Measurements from ENCODE around the gene TACC2. TPM values are rescaled to one million over a fixed set of nuclear protein-coding genes. Genes with fewer than 3 reads are reported as not detected.

TACC2 gene
- total RNA-seq, 1 donor from 2014 or later = 76.4 TPM

- Histone ChIP-seq H3K4me3 (no peak overlapping the region), H3K27me3 (no peaks in the 10 kb centered on the region), H3K4me1 (no peaks in the 10 kb centered on the region), H3K36me3 (peaks cover 0 to 30% of the 10 kb centered on the region in 2 donors), H3K27ac (no peak overlapping the region), H3K9me3 (no peaks in the 10 kb centered on the region)
- DNase-seq (ENCODE audit: extremely low spot score in 2 of 2) = no peak
- intact Hi-C loops (cut with DNase I) = no loop called here
- TF ChIP-seq POLR2A (IDR thresholded peaks at IDR 0.05) = no peak
- TF ChIP-seq CTCF (IDR thresholded peaks at IDR 0.05) = no peak
- TF ChIP-seq POLR2AphosphoS5 (IDR thresholded peaks at IDR 0.05; ENCODE audit: insufficient read depth in 1 of 2, low read depth in 1 of 2) = no peak
Observed at GRCh38 chr10:122234416-122234815, 245.5 kb downstream of the TACC2 start.

- H3K9me3 ChIP-seq = no peaks in the 10 kb centered on the region
- no peaks in the 10 kb centered on the region for H3K27me3 ChIP-seq
- peaks cover 0 to 46% of the 10 kb centered on the region in 2 donors for H3K36me3 ChIP-seq
- no peak overlapping the region for H3K4me3 ChIP-seq
- no peaks in the 10 kb centered on the region for H3K4me1 ChIP-seq
- no peak for DNase-seq (ENCODE audit: extremely low spot score in 2 of 2)
- TF ChIP-seq POLR2AphosphoS5 (IDR thresholded peaks at IDR 0.05; ENCODE audit: insufficient read depth in 1 of 2, low read depth in 1 of 2) (no peak), CTCF (IDR thresholded peaks at IDR 0.05) (no peak), POLR2A (IDR thresholded peaks at IDR 0.05) (no peak)
- intact Hi-C loops (cut with DNase I) = no loop called here
- H3K27ac ChIP-seq = no peak overlapping the region
Observed at GRCh38 chr10:122236690-122237306, 247.8 kb downstream of the TACC2 start.

DNA sequence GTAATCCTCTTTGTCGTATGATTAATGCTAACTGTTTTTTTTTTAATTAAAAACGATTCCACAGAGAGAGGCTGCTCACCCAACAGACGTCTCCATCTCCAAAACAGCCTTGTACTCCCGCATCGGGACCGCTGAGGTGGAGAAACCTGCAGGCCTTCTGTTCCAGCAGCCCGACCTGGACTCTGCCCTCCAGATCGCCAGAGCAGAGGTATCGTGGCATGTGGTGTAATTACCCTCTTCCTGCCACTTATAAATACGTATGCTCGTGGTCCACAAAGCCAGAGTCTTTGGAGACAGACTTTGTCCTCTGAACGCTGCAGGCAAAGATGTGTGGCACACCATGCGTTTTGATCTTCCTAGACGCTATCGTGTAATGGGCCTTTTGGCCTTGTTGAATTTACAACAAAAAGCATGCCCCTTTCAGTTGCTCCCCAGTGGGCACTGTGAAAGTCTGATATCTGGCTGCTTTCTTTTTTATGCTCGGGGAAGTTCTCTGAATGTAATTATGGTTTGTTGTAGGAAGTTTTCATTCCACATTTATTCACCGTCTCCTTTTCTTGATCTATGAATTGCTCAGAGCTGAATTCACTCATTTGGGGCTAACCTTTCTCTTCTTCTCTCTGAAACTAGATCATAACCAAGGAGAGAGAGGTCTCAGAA lies 248.5 kb downstream of the TACC2 start:
- no peak for DNase-seq (ENCODE audit: extremely low spot score in 2 of 2)
- TF ChIP-seq POLR2A (IDR thresholded peaks at IDR 0.05) = no peak
- TF ChIP-seq POLR2AphosphoS5 (IDR thresholded peaks at IDR 0.05; ENCODE audit: insufficient read depth in 1 of 2, low read depth in 1 of 2) = no peak
- no peak for TF ChIP-seq CTCF (IDR thresholded peaks at IDR 0.05)
- Histone ChIP-seq H3K27ac (no peak overlapping the region), H3K4me1 (no peaks in the 10 kb centered on the region), H3K27me3 (no peaks in the 10 kb centered on the region), H3K36me3 (peaks cover 0 to 50% of the 10 kb centered on the region in 2 donors), H3K4me3 (no peak overlapping the region), H3K9me3 (no peaks in the 10 kb centered on the region)
- intact Hi-C loops (cut with DNase I) = no loop called here

DNA sequence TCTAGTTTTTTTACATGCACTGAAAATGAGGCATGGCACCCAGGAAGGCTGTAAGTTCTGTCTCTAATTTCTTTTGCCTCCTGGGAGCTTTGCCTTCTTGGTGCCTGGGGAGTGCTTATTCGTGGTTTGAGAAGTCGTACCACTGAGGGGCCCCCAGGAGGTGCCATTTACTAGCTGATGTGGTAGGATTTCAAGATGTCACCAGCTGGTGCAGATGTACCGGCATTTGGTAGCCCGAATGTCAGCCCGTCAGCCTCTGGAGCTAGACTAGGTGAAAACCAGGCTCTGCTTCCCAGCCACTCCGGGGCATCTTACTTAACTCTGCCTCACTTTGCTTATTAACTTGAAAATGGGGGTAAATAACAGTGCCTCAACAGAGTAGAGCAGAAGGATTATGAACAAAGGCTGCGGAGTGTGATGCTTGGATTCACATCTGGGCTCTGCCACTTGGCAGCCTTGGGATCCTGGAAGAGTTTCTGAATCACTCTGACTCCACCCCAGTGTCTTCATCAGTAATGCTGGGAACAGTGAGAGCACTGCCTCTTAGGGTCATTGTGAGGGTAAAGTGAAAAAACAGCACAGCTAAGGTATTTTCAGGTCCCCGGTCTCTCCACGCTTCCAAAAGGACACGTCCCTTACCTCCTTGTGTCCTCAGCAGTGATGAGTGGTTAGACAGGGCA lies 250.8 kb downstream of the TACC2 start:
- Histone ChIP-seq H3K27ac (no peak overlapping the region), H3K36me3 (peaks cover 0 to 64% of the 10 kb centered on the region in 2 donors), H3K27me3 (no peaks in the 10 kb centered on the region), H3K4me1 (peaks cover 10% of the 10 kb centered on the region), H3K9me3 (no peaks in the 10 kb centered on the region), H3K4me3 (no peak overlapping the region)
- no peak for DNase-seq (ENCODE audit: extremely low spot score in 2 of 2)
- intact Hi-C loops (cut with DNase I) = no loop called here
- no peak for TF ChIP-seq POLR2AphosphoS5 (IDR thresholded peaks at IDR 0.05; ENCODE audit: insufficient read depth in 1 of 2, low read depth in 1 of 2)
- no peak for TF ChIP-seq POLR2A (IDR thresholded peaks at IDR 0.05)
- TF ChIP-seq CTCF (IDR thresholded peaks at IDR 0.05) = no peak

Measured in vagina (tissue), 2 donors.